Measurements from ENCODE around the gene HIF1A. TPM values are rescaled to one million over a fixed set of nuclear protein-coding genes. Genes with fewer than 3 reads are reported as not detected.

Gene HIF1A
- total and polyA plus RNA-seq, 4 donors = 15.4 to 79.2 (median 34.8) TPM

DNA sequence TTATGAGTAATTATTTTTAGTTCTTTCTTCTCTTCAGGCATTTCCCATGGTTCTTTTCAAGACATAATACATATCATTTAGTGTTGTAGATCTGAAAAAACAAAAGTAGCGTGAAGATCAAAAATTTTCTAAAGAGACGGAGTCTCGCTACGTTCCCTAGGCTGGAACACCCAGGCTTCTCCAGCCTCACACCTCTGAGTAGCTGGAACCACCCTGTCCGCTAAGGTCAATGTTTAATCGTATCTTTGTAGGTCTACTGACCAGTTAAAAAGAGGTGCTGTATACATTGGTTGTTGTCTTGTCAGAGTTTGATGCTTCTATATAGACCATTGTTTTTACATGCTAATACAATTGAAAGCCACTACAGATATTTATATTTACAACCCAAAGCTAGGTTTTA lies 1.3 kb upstream of the HIF1A start (continued):
- TF ChIP-seq, protein P1, sequence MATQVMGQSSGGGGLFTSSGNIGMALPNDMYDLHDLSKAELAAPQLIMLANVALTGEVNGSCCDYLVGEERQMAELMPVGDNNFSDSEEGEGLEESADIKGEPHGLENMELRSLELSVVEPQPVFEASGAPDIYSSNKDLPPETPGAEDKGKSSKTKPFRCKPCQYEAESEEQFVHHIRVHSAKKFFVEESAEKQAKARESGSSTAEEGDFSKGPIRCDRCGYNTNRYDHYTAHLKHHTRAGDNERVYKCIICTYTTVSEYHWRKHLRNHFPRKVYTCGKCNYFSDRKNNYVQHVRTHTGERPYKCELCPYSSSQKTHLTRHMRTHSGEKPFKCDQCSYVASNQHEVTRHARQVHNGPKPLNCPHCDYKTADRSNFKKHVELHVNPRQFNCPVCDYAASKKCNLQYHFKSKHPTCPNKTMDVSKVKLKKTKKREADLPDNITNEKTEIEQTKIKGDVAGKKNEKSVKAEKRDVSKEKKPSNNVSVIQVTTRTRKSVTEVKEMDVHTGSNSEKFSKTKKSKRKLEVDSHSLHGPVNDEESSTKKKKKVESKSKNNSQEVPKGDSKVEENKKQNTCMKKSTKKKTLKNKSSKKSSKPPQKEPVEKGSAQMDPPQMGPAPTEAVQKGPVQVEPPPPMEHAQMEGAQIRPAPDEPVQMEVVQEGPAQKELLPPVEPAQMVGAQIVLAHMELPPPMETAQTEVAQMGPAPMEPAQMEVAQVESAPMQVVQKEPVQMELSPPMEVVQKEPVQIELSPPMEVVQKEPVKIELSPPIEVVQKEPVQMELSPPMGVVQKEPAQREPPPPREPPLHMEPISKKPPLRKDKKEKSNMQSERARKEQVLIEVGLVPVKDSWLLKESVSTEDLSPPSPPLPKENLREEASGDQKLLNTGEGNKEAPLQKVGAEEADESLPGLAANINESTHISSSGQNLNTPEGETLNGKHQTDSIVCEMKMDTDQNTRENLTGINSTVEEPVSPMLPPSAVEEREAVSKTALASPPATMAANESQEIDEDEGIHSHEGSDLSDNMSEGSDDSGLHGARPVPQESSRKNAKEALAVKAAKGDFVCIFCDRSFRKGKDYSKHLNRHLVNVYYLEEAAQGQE (IDR thresholded peaks at IDR 0.05) = no peak

DNA sequence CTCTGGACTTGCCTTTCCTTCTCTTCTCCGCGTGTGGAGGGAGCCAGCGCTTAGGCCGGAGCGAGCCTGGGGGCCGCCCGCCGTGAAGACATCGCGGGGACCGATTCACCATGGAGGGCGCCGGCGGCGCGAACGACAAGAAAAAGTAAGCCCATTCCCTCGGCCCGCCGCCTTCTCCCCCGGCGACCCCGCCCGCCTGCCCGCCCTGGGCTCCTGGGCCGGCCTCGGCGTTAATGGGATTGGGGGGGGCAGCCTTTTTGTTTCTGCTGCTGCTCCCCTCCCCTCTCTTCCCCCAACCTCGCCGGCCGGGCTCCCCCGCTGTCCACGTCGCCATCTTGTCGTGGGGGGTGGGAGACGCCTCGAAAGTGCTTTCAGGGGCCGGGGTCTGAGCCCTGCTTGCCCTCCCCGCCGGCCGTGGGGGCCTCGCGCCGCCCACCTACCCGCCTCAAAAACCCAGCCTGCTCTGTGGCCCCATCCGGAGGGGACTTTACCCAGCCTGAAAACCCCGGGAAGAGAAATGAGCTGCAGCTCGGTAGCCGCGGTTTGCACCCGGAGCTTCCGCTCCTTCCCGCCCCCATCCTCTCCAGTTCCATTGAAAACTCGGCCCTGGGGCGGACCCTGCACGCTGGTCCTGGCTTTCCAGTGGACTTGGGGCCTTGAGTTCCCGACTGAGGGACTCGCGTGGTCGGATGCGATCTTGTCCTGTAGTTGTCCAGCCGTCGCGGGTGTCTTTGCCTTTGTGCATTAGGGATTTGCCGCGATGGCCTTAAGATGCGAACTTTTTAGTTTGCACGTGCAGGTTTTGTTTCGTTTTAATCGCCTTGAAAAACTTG lies 598 bp downstream of the HIF1A start:
- TF ChIP-seq FOXA1 (IDR thresholded peaks at IDR 0.05) (no peak), RAD21 (IDR thresholded peaks at IDR 0.05) (peak; percentile 10 to 41), YY1 (IDR thresholded peaks at IDR 0.05) (peak; percentile 88), HNF4A (conservative IDR thresholded peaks at IDR 0.05) (peak; percentile 33 to 55)
- TF ChIP-seq, protein P1 (IDR thresholded peaks at IDR 0.05) = no peak
- TF ChIP-seq, protein P2, sequence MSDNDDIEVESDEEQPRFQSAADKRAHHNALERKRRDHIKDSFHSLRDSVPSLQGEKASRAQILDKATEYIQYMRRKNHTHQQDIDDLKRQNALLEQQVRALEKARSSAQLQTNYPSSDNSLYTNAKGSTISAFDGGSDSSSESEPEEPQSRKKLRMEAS (IDR thresholded peaks at IDR 0.05) = peak; percentile 24
- peak; percentile 67 for DNase-seq (ENCODE audit: low spot score)
- peak overlapping the region; percentile 74 to 96 (median 86) for H3K4me3 ChIP-seq (ENCODE audit: low read depth in 1 of 3, low read length in 3 of 3)

DNA sequence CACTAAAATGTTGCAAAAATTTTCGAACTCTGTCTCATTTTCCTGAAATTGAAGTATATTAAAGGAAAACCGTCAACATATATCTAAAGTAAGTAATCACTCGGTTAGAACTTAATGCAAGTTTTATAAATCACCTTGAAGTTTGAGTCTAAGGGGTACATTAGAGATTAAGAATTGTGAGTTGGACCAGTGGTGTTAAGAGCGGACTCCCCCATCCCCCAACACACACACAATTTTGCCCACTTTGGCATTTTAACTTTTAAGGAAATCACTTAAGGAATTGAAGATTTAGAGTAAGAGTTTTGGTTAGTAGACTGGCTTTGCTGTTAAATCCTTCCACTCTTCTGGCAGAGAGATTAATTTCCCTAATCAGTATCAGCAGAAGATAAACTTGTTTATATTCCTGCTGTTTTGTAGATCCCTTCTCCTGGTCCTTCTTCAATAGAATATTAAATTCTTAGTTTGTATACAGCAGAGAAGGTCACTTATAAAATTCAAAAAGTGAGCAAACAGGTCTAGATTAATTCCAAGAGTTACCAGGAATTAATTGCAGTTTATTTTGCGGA lies 1.5 kb downstream of the HIF1A start:
- H3K9me3 ChIP-seq (ENCODE audit: control insufficient read depth in 4 of 4, low read length in 3 of 4) = no peaks in the 10 kb centered on the region
- no peak for DNase-seq (ENCODE audit: low spot score)
- H3K4me1 ChIP-seq (ENCODE audit: control insufficient read depth in 4 of 4, insufficient read depth in 4 of 4, low read length in 3 of 4) = peaks cover 3 to 42% (median 22%) of the 10 kb centered on the region in 4 donors
- TF ChIP-seq, protein P3, sequence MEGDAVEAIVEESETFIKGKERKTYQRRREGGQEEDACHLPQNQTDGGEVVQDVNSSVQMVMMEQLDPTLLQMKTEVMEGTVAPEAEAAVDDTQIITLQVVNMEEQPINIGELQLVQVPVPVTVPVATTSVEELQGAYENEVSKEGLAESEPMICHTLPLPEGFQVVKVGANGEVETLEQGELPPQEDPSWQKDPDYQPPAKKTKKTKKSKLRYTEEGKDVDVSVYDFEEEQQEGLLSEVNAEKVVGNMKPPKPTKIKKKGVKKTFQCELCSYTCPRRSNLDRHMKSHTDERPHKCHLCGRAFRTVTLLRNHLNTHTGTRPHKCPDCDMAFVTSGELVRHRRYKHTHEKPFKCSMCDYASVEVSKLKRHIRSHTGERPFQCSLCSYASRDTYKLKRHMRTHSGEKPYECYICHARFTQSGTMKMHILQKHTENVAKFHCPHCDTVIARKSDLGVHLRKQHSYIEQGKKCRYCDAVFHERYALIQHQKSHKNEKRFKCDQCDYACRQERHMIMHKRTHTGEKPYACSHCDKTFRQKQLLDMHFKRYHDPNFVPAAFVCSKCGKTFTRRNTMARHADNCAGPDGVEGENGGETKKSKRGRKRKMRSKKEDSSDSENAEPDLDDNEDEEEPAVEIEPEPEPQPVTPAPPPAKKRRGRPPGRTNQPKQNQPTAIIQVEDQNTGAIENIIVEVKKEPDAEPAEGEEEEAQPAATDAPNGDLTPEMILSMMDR (IDR thresholded peaks at IDR 0.05; ENCODE audit: low read depth, low read length, missing input control) = no peak
- TF ChIP-seq RAD21 (IDR thresholded peaks at IDR 0.05) = no peak
- no peak for TF ChIP-seq GABPA (IDR thresholded peaks at IDR 0.05 in 1 of 2, conservative IDR thresholded peaks at IDR 0.05 in 1 of 2)
- TF ChIP-seq, protein P2 (IDR thresholded peaks at IDR 0.05) = no peak
- TF ChIP-seq YY1 (IDR thresholded peaks at IDR 0.05) = no peak
- TF ChIP-seq FOXA2 (IDR thresholded peaks at IDR 0.05) = no peak
- no peak for TF ChIP-seq SP1 (IDR thresholded peaks at IDR 0.05)
- TF ChIP-seq, protein P4, sequence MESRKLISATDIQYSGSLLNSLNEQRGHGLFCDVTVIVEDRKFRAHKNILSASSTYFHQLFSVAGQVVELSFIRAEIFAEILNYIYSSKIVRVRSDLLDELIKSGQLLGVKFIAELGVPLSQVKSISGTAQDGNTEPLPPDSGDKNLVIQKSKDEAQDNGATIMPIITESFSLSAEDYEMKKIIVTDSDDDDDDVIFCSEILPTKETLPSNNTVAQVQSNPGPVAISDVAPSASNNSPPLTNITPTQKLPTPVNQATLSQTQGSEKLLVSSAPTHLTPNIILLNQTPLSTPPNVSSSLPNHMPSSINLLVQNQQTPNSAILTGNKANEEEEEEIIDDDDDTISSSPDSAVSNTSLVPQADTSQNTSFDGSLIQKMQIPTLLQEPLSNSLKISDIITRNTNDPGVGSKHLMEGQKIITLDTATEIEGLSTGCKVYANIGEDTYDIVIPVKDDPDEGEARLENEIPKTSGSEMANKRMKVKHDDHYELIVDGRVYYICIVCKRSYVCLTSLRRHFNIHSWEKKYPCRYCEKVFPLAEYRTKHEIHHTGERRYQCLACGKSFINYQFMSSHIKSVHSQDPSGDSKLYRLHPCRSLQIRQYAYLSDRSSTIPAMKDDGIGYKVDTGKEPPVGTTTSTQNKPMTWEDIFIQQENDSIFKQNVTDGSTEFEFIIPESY (IDR thresholded peaks at IDR 0.05) = no peak
- TF ChIP-seq RXRA (IDR thresholded peaks at IDR 0.05) = no peak
- no peak for TF ChIP-seq HNF4A (conservative IDR thresholded peaks at IDR 0.05)

More for the DNA sequence above, 598 bp downstream of the HIF1A start:
- Histone ChIP-seq H3K9me3 (ENCODE audit: control insufficient read depth in 4 of 4, low read length in 3 of 4) (no peaks in the 10 kb centered on the region), H3K9ac (ENCODE audit: low read depth in 1 of 2, low read length in 2 of 2) (peak overlapping the region; percentile 89 to 98), H3K27me3 (ENCODE audit: control insufficient read depth in 4 of 4, insufficient read depth in 4 of 4, low read length in 3 of 4) (no peaks in the 10 kb centered on the region), H3K4me1 (ENCODE audit: control insufficient read depth in 4 of 4, insufficient read depth in 4 of 4, low read length in 3 of 4) (peaks cover 3 to 42% (median 22%) of the 10 kb centered on the region in 4 donors), H3K36me3 (ENCODE audit: control insufficient read depth in 4 of 4, insufficient read depth in 3 of 4, low read depth in 1 of 4, low read length in 3 of 4) (no peaks in the 10 kb centered on the region), H3K27ac (ENCODE audit: low read depth in 1 of 2, low read length in 2 of 2) (peak overlapping the region; percentile 99)
- WGBS = under 1% methylated on average over 70 of the region's 70 CpGs

More for the DNA sequence above, 1.5 kb downstream of the HIF1A start:
- peak overlapping the region; percentile 85 to 98 for H3K9ac ChIP-seq (ENCODE audit: low read depth in 1 of 2, low read length in 2 of 2)
- 23% methylated on average over 5 of the region's 5 CpGs for WGBS
- H3K36me3 ChIP-seq (ENCODE audit: control insufficient read depth in 4 of 4, insufficient read depth in 3 of 4, low read depth in 1 of 4, low read length in 3 of 4) = no peaks in the 10 kb centered on the region
- peak overlapping the region; percentile 74 to 96 (median 86) for H3K4me3 ChIP-seq (ENCODE audit: low read depth in 1 of 3, low read length in 3 of 3)
- no peaks in the 10 kb centered on the region for H3K27me3 ChIP-seq (ENCODE audit: control insufficient read depth in 4 of 4, insufficient read depth in 4 of 4, low read length in 3 of 4)
- peak overlapping the region; percentile 99 for H3K27ac ChIP-seq (ENCODE audit: low read depth in 1 of 2, low read length in 2 of 2)

All from liver (tissue), 9 donors.